Panc1 (cell line): ENCODE measurements around the gene GPRIN3. TPM values are rescaled to one million over a fixed set of nuclear protein-coding genes. Genes with fewer than 3 reads are reported as not detected.

ENCODE experiments used
- ATAC-seq: fragments of 200-7000 bp; cut with Tn5 transposase; 2 replicates; pipeline ENCODE4 v1.9.1; 2020; ENCODE audit warnings: mild to moderate bottlenecking, moderate library complexity
- BruUV-seq: library from RNA; stranded (reverse); fragments of 400-500 nt; replicated peaks from 2 replicates; lab custom pipeline; 2021; lab: Mats Ljungman, UMichigan
- CTCF ChIA-PET: fragments of 300-600 bp; sonication (Branson Sonifier 250); formaldehyde crosslinking; loops from one replicate; lab custom pipeline; 2022; ENCODE audit warnings: antibody characterized with exemption; lab: Charles Lee
- POLR2A ChIA-PET: fragments of 300-600 bp; sonication (Branson Sonifier 250); formaldehyde crosslinking; loops from one replicate; lab custom pipeline; 2022; ENCODE audit warnings: antibody characterized with exemption; lab: Charles Lee
- DNase-seq: peaks from one replicate; pipeline ENCODE4 v3.0.0-alpha.2; 2010; ENCODE audit warnings: low read depth, low spot score
- H3K27ac ChIP-seq: 2 replicates; pipeline ENCODE4 v1.5.1; 2011; ENCODE audit warnings: mild to moderate bottlenecking, low read length, inconsistent platforms
- H3K27me3 ChIP-seq: fragments of 200-500 bp; sonication (Bioruptor generic); 2 replicates; pipeline ENCODE4 v1.6.0; 2014; ENCODE audit warnings: low read length, inconsistent platforms; ENCODE audit not compliant: control insufficient read depth, insufficient read depth
- H3K36me3 ChIP-seq: fragments of 200-500 bp; sonication (Bioruptor generic); 2 replicates; pipeline ENCODE4 v1.5.1; 2014; ENCODE audit warnings: inconsistent platforms, mild to moderate bottlenecking, low read length, moderate library complexity; ENCODE audit not compliant: control insufficient read depth, insufficient read depth
- H3K4me1 ChIP-seq: 2 replicates; pipeline ENCODE4 v1.5.1; 2011; ENCODE audit warnings: inconsistent platforms, mild to moderate bottlenecking, low read length, moderate library complexity; ENCODE audit not compliant: control insufficient read depth, insufficient read depth
- H3K4me3 ChIP-seq, 2 experiments: 2 replicates each; pipeline ENCODE4 v1.5.1; 2011 to 2012; ENCODE audit warnings: low read depth in 2 of 2, low read length in 2 of 2, mild to moderate bottlenecking in 2 of 2, inconsistent platforms in 1 of 2, moderate library complexity in 1 of 2
- H3K9me3 ChIP-seq: fragments of 200-500 bp; sonication (Bioruptor generic); 2 replicates; pipeline ENCODE4 v1.5.1; 2014; ENCODE audit warnings: low read depth, mild to moderate bottlenecking, inconsistent platforms, low read length, moderate library complexity; ENCODE audit not compliant: control insufficient read depth, insufficient read depth
- POLR2AphosphoS5 ChIP-seq: IDR thresholded peaks from 2 replicates; pipeline ENCODE4 v1.6.1; 2012; ENCODE audit warnings: mild to moderate bottlenecking, low read depth, low read length, moderate library complexity
- SIN3A ChIP-seq: IDR thresholded peaks from 2 replicates; pipeline ENCODE4 v1.6.1; 2012; ENCODE audit warnings: low read depth, mild to moderate bottlenecking, low read length, moderate library complexity, borderline replicate concordance; ENCODE audit not compliant: insufficient read depth
- TCF7L2 ChIP-seq: IDR thresholded peaks from 2 replicates; pipeline ENCODE4 v1.6.1; 2011; ENCODE audit warnings: mild to moderate bottlenecking, low read depth, low read length, inconsistent platforms
- in situ Hi-C: cut with HindIII; loops from 2 replicates; pipeline ENCODE4 v1.10.0; 2016; ENCODE audit warnings: low sequenced_read_pairs, low pct_unique_long_range_greater_than_20kb
- intact Hi-C: fragments of 100-400 bp; cut with micrococcal nuclease; formaldehyde crosslinking; loops from one replicate; pipeline ENCODE4 v1.10.0; 2022; ENCODE audit not compliant: unreplicated experiment
- total RNA-seq: library from RNA; stranded (reverse); gene quantifications from one replicate; pipeline ENCODE4 v1.2.1, GENCODE V29; 2021; ENCODE audit not compliant: unreplicated experiment
- TF ChIP-seq, protein P1 (sequence below), 2 experiments: IDR thresholded peaks; 2 replicates each; pipeline ENCODE4 v1.6.1; 2011 to 2012; ENCODE audit warnings: low read depth in 2 of 2, control low read depth in 1 of 2, low read length in 1 of 2, mild to moderate bottlenecking in 1 of 2, moderate library complexity in 1 of 2; ENCODE audit not compliant: insufficient read depth in 1 of 2
- TF ChIP-seq, protein P2 (sequence below): fragments of 450-650 bp; IDR thresholded peaks from 2 replicates; pipeline ENCODE4 v1.5.1; 2017; ENCODE audit warnings: mild to moderate bottlenecking

The GPRIN3 gene
- total RNA-seq, 1 experiment from 2014 or later = 0.03 TPM

GRCh38 chr4:89306486-89307177 lies 968 bp downstream of the GPRIN3 start:
- Histone ChIP-seq H3K36me3 (no peaks in the 10 kb centered on the region), H3K9me3 (no peaks in the 10 kb centered on the region), H3K27me3 (peaks cover 3% of the 10 kb centered on the region; the same call in 1 of the 2 replicates), H3K27ac (no peak overlapping the region), H3K4me3 (no peak overlapping the region), H3K4me1 (no peaks in the 10 kb centered on the region)
- ATAC-seq = no peak
- in situ Hi-C loops = no loop called here
- no peak for DNase-seq
- ChIA-PET CTCF (no interaction called here), POLR2A (no interaction called here)
- intact Hi-C loops = no loop called here
- TF ChIP-seq SIN3A (no peak), TCF7L2 (no peak), POLR2AphosphoS5 (no peak)
- TF ChIP-seq, protein P1, sequence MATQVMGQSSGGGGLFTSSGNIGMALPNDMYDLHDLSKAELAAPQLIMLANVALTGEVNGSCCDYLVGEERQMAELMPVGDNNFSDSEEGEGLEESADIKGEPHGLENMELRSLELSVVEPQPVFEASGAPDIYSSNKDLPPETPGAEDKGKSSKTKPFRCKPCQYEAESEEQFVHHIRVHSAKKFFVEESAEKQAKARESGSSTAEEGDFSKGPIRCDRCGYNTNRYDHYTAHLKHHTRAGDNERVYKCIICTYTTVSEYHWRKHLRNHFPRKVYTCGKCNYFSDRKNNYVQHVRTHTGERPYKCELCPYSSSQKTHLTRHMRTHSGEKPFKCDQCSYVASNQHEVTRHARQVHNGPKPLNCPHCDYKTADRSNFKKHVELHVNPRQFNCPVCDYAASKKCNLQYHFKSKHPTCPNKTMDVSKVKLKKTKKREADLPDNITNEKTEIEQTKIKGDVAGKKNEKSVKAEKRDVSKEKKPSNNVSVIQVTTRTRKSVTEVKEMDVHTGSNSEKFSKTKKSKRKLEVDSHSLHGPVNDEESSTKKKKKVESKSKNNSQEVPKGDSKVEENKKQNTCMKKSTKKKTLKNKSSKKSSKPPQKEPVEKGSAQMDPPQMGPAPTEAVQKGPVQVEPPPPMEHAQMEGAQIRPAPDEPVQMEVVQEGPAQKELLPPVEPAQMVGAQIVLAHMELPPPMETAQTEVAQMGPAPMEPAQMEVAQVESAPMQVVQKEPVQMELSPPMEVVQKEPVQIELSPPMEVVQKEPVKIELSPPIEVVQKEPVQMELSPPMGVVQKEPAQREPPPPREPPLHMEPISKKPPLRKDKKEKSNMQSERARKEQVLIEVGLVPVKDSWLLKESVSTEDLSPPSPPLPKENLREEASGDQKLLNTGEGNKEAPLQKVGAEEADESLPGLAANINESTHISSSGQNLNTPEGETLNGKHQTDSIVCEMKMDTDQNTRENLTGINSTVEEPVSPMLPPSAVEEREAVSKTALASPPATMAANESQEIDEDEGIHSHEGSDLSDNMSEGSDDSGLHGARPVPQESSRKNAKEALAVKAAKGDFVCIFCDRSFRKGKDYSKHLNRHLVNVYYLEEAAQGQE (IDR thresholded peaks at IDR 0.05; ENCODE audit: insufficient read depth in 1 of 2, low read depth in 2 of 2, low read length in 1 of 2) = no peak
- TF ChIP-seq, protein P2, sequence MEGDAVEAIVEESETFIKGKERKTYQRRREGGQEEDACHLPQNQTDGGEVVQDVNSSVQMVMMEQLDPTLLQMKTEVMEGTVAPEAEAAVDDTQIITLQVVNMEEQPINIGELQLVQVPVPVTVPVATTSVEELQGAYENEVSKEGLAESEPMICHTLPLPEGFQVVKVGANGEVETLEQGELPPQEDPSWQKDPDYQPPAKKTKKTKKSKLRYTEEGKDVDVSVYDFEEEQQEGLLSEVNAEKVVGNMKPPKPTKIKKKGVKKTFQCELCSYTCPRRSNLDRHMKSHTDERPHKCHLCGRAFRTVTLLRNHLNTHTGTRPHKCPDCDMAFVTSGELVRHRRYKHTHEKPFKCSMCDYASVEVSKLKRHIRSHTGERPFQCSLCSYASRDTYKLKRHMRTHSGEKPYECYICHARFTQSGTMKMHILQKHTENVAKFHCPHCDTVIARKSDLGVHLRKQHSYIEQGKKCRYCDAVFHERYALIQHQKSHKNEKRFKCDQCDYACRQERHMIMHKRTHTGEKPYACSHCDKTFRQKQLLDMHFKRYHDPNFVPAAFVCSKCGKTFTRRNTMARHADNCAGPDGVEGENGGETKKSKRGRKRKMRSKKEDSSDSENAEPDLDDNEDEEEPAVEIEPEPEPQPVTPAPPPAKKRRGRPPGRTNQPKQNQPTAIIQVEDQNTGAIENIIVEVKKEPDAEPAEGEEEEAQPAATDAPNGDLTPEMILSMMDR = no peak
- BruUV-seq = no TSS peak

- H3K27me3 ChIP-seq = peaks cover 3% of the 10 kb centered on the region; the same call in 1 of the 2 replicates
- H3K27ac ChIP-seq = no peak overlapping the region
- in situ Hi-C loops (no loop called here), intact Hi-C loops (no loop called here)
- ATAC-seq (no peak), DNase-seq (no peak)
- no peak overlapping the region for H3K4me3 ChIP-seq
- ChIA-PET POLR2A (no interaction called here), CTCF (no interaction called here)
- BruUV-seq = no TSS peak
- no peaks in the 10 kb centered on the region for H3K9me3 ChIP-seq
- no peaks in the 10 kb centered on the region for H3K4me1 ChIP-seq
- H3K36me3 ChIP-seq = no peaks in the 10 kb centered on the region
- TF ChIP-seq TCF7L2 = no peak
- TF ChIP-seq, protein P1 (IDR thresholded peaks at IDR 0.05; ENCODE audit: insufficient read depth in 1 of 2, low read depth in 2 of 2, low read length in 1 of 2) = no peak
- TF ChIP-seq, protein P2 = no peak
- TF ChIP-seq SIN3A = no peak
- no peak for TF ChIP-seq POLR2AphosphoS5
Observed at GRCh38 chr4:89305712-89306437, 1.7 kb downstream of the GPRIN3 start.
